Frontal cortex (tissue), 4 donors: ENCODE data around the gene BICRA. TPM values are rescaled to one million over a fixed set of nuclear protein-coding genes. Genes with fewer than 3 reads are reported as not detected.
"Not testable (repeated sequence)": the region's sequence is repeated elsewhere in the genome, so short reads cannot be mapped to it uniquely, and the experiment has no call there.

Source experiments
- DNase-seq, 2 donors: peaks; one replicate each; pipeline ENCODE4 v3.0.0; 2012; ENCODE audit warnings: low spot score in 2 of 2
- FAIRE-seq: peaks from 2 replicates; lab custom pipeline; 2012; peaks lifted over from hg19 to GRCh38; lab: Jason Lieb, UNC
- total RNA-seq: library from RNA; depleted of rRNA; stranded (reverse); fragments of >200 nt; gene quantifications from one replicate; pipeline ENCODE4 v1.2.3, GENCODE V29; 2014
- donor health status: control.
- donor health status: control.
- donor health status: control.

The BICRA gene
- total RNA-seq = 4.1 TPM

- DNase-seq = peak; percentile 72 to 84
- no peak for FAIRE-seq
Observed at GRCh38 chr19:47608969-47609905, at the start of gene BICRA. BICRA (plus strand) TSS chr19:47609134; CDS start chr19:47673575, 64,441 bp downstream.

- no peak for DNase-seq
- no peak for FAIRE-seq
Observed at GRCh38 chr19:47560999-47561398, 47.9 kb upstream of the BICRA start.

- FAIRE-seq (no peak), DNase-seq (no peak)
Observed at GRCh38 chr19:47561440-47562057, 47.4 kb upstream of the BICRA start.

- FAIRE-seq (no peak), DNase-seq (no peak)
Observed at GRCh38 chr19:47564081-47564480, 44.9 kb upstream of the BICRA start.

- no peak for FAIRE-seq
- no peak for DNase-seq
Observed at GRCh38 chr19:47569331-47569730, 39.6 kb upstream of the BICRA start.

GRCh38 chr19:47572635-47573034, 36.3 kb upstream of the BICRA start:
- no peak for DNase-seq
- no peak for FAIRE-seq

- DNase-seq (peak; percentile 76 to 85), FAIRE-seq (no peak)
Observed at GRCh38 chr19:47573071-47574026, 35.6 kb upstream of the BICRA start, which contains the start of gene ZNF541. ZNF541 (minus strand) TSS chr19:47573148; CDS start chr19:47555856, 17,292 bp downstream.

- FAIRE-seq (no peak), DNase-seq (no peak)
Observed at GRCh38 chr19:47580397-47580796, 28.5 kb upstream of the BICRA start.

GRCh38 chr19:47581605-47582319, 27.2 kb upstream of the BICRA start:
- DNase-seq = no peak

GRCh38 chr19:47582320-47582909, 26.5 kb upstream of the BICRA start:
- no peak for DNase-seq
- no peak for FAIRE-seq

More at GRCh38 chr19:47581605-47582319, 27.2 kb upstream of the BICRA start:
- no peak for FAIRE-seq

GRCh38 chr19:47583161-47583560, 25.8 kb upstream of the BICRA start:
- DNase-seq, FAIRE-seq: not testable (repeated sequence)

GRCh38 chr19:47587295-47587694, 21.6 kb upstream of the BICRA start:
- FAIRE-seq = no peak

GRCh38 chr19:47589824-47590223, 19.1 kb upstream of the BICRA start:
- no peak for DNase-seq
- FAIRE-seq = no peak

More at GRCh38 chr19:47587295-47587694, 21.6 kb upstream of the BICRA start:
- no peak for DNase-seq

GRCh38 chr19:47593860-47594259, 15.1 kb upstream of the BICRA start:
- DNase-seq (no peak), FAIRE-seq (no peak)

GRCh38 chr19:47595944-47596343, 13.0 kb upstream of the BICRA start:
- FAIRE-seq (no peak), DNase-seq (no peak)

- DNase-seq = no peak
- no peak for FAIRE-seq
Observed at GRCh38 chr19:47598407-47599349, 10.3 kb upstream of the BICRA start.

- DNase-seq, FAIRE-seq: not testable (repeated sequence)
Observed at GRCh38 chr19:47599671-47600245, 9.2 kb upstream of the BICRA start.
